IMR-90 (cell line): ENCODE measurements around the gene NCOA7. TPM values are rescaled to one million over a fixed set of nuclear protein-coding genes. Genes with fewer than 3 reads are reported as not detected.
A peak's percentile ranks its signal among the peaks of the same experiment; 100 is the strongest.

Experiments used
- ATAC-seq: fragments of 200-7000 bp; cut with Tn5 transposase; 2 replicates; pipeline ENCODE4 v1.9.1; 2020; ENCODE audit warnings: low read depth, mild to moderate bottlenecking, moderate library complexity
- BruUV-seq: library from RNA; stranded (reverse); fragments of 400-500 nt; replicated peaks from 2 replicates; lab custom pipeline; 2021; lab: Mats Ljungman, UMichigan
- CTCF ChIA-PET: fragments of 300-600 bp; formaldehyde crosslinking; extraction: SDS; loops from one replicate; lab custom pipeline; 2021; ENCODE audit warnings: antibody characterized with exemption; lab: Yijun Ruan, JAX
- POLR2A ChIA-PET: fragments of 300-600 bp; sonication (Branson Sonifier 250); formaldehyde crosslinking; loops from one replicate; lab custom pipeline; 2022; ENCODE audit warnings: antibody characterized with exemption; ENCODE audit not compliant: unreplicated experiment; lab: Charles Lee
- DNase-seq: peaks from one replicate; pipeline ENCODE4 v3.0.0; 2013
- H2AFZ ChIP-seq: replicated peaks from 2 replicates; pipeline ENCODE3; 2013; ENCODE audit warnings: low read length, mild to moderate bottlenecking; ENCODE audit not compliant: poor library complexity
- H2AK5ac ChIP-seq: 2 replicates; pipeline ENCODE4 v1.6.1; 2013; ENCODE audit warnings: low read depth, low read length, inconsistent platforms
- H2AK9ac ChIP-seq: replicated peaks from 2 replicates; pipeline ENCODE3; 2013; ENCODE audit warnings: mild to moderate bottlenecking, low read depth, low read length, moderate library complexity; ENCODE audit not compliant: poor library complexity
- H2BK120ac ChIP-seq: 2 replicates; pipeline ENCODE4 v1.6.1; 2013; ENCODE audit warnings: low read depth, low read length, inconsistent platforms
- H2BK15ac ChIP-seq: 3 replicates; pipeline ENCODE4 v1.6.1; 2013; ENCODE audit warnings: low read depth, low read length, inconsistent platforms
- H2BK20ac ChIP-seq: 2 replicates; pipeline ENCODE4 v1.6.1; 2013; ENCODE audit warnings: low read depth, mild to moderate bottlenecking, inconsistent platforms, low read length, moderate library complexity
- H2BK5ac ChIP-seq: 2 replicates; pipeline ENCODE4 v1.6.1; 2013; ENCODE audit warnings: mild to moderate bottlenecking, low read depth, low read length, inconsistent platforms; ENCODE audit not compliant: poor library complexity, severe bottlenecking
- H3K14ac ChIP-seq: replicated peaks from 2 replicates; pipeline ENCODE4 v1.6.1; 2013; ENCODE audit warnings: low read depth, low read length, inconsistent platforms
- H3K18ac ChIP-seq: 2 replicates; pipeline ENCODE4 v1.6.1; 2013; ENCODE audit warnings: low read depth, low read length, control low read depth
- H3K23ac ChIP-seq: 2 replicates; pipeline ENCODE4 v1.6.1; 2013; ENCODE audit warnings: low read depth, low read length, inconsistent platforms
- H3K27ac ChIP-seq: 2 replicates; pipeline ENCODE4 v1.5.1; 2013; ENCODE audit warnings: mild to moderate bottlenecking, control low read depth, low read length; ENCODE audit not compliant: insufficient read depth
- H3K27me3 ChIP-seq: 2 replicates; pipeline ENCODE4 v1.6.1; 2013; ENCODE audit warnings: low read length; ENCODE audit not compliant: control insufficient read depth, insufficient read depth
- H3K36me3 ChIP-seq: 2 replicates; pipeline ENCODE4 v1.6.1; 2013; ENCODE audit warnings: low read length, mixed read lengths; ENCODE audit not compliant: control insufficient read depth, insufficient read depth
- H3K4ac ChIP-seq: 2 replicates; pipeline ENCODE4 v1.6.1; 2013; ENCODE audit warnings: low read depth, low read length, inconsistent platforms
- H3K4me1 ChIP-seq: 2 replicates; pipeline ENCODE4 v1.6.1; 2013; ENCODE audit warnings: low read length, mixed read lengths; ENCODE audit not compliant: control insufficient read depth, insufficient read depth
- H3K4me2 ChIP-seq: 2 replicates; pipeline ENCODE4 v1.6.1; 2013; ENCODE audit warnings: low read depth, mild to moderate bottlenecking, control low read depth, low read length, moderate library complexity
- H3K4me3 ChIP-seq: 2 replicates; pipeline ENCODE4 v1.5.1; 2013; ENCODE audit warnings: low read depth, mild to moderate bottlenecking, control low read depth, low read length, moderate library complexity; ENCODE audit not compliant: insufficient read depth
- H3K56ac ChIP-seq: 2 replicates; pipeline ENCODE4 v1.6.1; 2013; ENCODE audit warnings: low read length, inconsistent platforms; ENCODE audit not compliant: insufficient read depth; ENCODE audit errors: extremely low read depth
- H3K79me1 ChIP-seq, 2 experiments: 2 replicates each; pipeline ENCODE4 v1.6.1; 2013; ENCODE audit warnings: low read length in 2 of 2, inconsistent platforms in 1 of 2, low read depth in 1 of 2
- H3K9ac ChIP-seq: 2 replicates; pipeline ENCODE4 v1.6.1; 2013; ENCODE audit warnings: low read depth, low read length, control low read depth
- H3K9me1 ChIP-seq: 2 replicates; pipeline ENCODE4 v1.6.1; 2013; ENCODE audit warnings: low read length, inconsistent platforms; ENCODE audit not compliant: insufficient read depth
- H3K9me3 ChIP-seq: 2 replicates; pipeline ENCODE4 v1.6.1; 2013; ENCODE audit warnings: low read length; ENCODE audit not compliant: control insufficient read depth, insufficient read depth
- H4K20me1 ChIP-seq: 2 replicates; pipeline ENCODE4 v1.6.1; 2013; ENCODE audit warnings: low read length, inconsistent platforms; ENCODE audit not compliant: insufficient read depth
- H4K5ac ChIP-seq: 2 replicates; pipeline ENCODE4 v1.6.1; 2013; ENCODE audit warnings: mild to moderate bottlenecking, low read depth, low read length, control low read depth
- H4K8ac ChIP-seq, 2 experiments: 2 replicates each; pipeline ENCODE4 v1.6.1; 2013; ENCODE audit warnings: low read depth in 2 of 2, low read length in 2 of 2, control low read depth in 1 of 2, inconsistent platforms in 1 of 2
- H4K91ac ChIP-seq: 2 replicates; pipeline ENCODE4 v1.6.1; 2013; ENCODE audit warnings: low read depth, low read length, inconsistent platforms; ENCODE audit not compliant: insufficient read depth
- BHLHE40 ChIP-seq: fragments of 150-350 bp; IDR thresholded peaks from 2 replicates; pipeline ENCODE4 v1.6.1; 2016; ENCODE audit warnings: mild to moderate bottlenecking, low read depth, low read length
- CEBPB ChIP-seq: IDR thresholded peaks from 2 replicates; pipeline ENCODE4 v1.6.1; 2012; ENCODE audit warnings: low read depth, low read length, improper control_type of control experiment
- CHD1 ChIP-seq: IDR thresholded peaks from 2 replicates; pipeline ENCODE4 v1.6.1; 2012; ENCODE audit warnings: low read depth, low read length, improper control_type of control experiment
- ELK1 ChIP-seq: fragments of 150-350 bp; IDR thresholded peaks from 2 replicates; pipeline ENCODE4 v1.6.1; 2016; ENCODE audit warnings: low read depth, mild to moderate bottlenecking, low read length, moderate library complexity, borderline replicate concordance
- FOS ChIP-seq: fragments of 150-350 bp; IDR thresholded peaks from 2 replicates; pipeline ENCODE4 v1.6.1; 2016; ENCODE audit warnings: low read depth, low read length
- MAFK ChIP-seq: IDR thresholded peaks from 2 replicates; pipeline ENCODE4 v1.6.1; 2012; ENCODE audit warnings: low read depth, low read length, improper control_type of control experiment
- MAZ ChIP-seq: IDR thresholded peaks from 2 replicates; pipeline ENCODE4 v1.6.1; 2012; ENCODE audit warnings: low read depth, mild to moderate bottlenecking, low read length, improper control_type of control experiment, moderate library complexity, borderline replicate concordance
- MXI1 ChIP-seq: IDR thresholded peaks from 2 replicates; pipeline ENCODE4 v1.6.1; 2012; ENCODE audit warnings: low read depth, mild to moderate bottlenecking, low read length, moderate library complexity, borderline replicate concordance
- POLR2A ChIP-seq: IDR thresholded peaks from 2 replicates; pipeline ENCODE4 v1.6.1; 2012; ENCODE audit warnings: mild to moderate bottlenecking, low read depth, low read length
- RAD21 ChIP-seq: IDR thresholded peaks from 2 replicates; pipeline ENCODE4 v1.6.1; 2012; ENCODE audit warnings: low read length, improper control_type of control experiment
- RCOR1 ChIP-seq: IDR thresholded peaks from 2 replicates; pipeline ENCODE4 v1.6.1; 2012; ENCODE audit warnings: mild to moderate bottlenecking, low read length, improper control_type of control experiment; ENCODE audit not compliant: insufficient replicate concordance
- RFX5 ChIP-seq: IDR thresholded peaks from 2 replicates; pipeline ENCODE4 v1.8.0; 2012; ENCODE audit warnings: low read depth, mild to moderate bottlenecking, low read length, moderate library complexity
- SMC3 ChIP-seq: fragments of 150-350 bp; IDR thresholded peaks from 2 replicates; pipeline ENCODE4 v1.6.1; 2016; ENCODE audit warnings: low read depth, mild to moderate bottlenecking, antibody characterized with exemption, low read length, moderate library complexity
- USF2 ChIP-seq: fragments of 150-350 bp; IDR thresholded peaks from 2 replicates; pipeline ENCODE4 v1.6.1; 2017; ENCODE audit warnings: mild to moderate bottlenecking, antibody characterized with exemption, low read length, low read depth
- WGBS, 2 experiments: methylation state at CpG; one replicate each; pipeline versions ENCODE4 v1.1.5 to v1.1.7; 2013; ENCODE audit warnings: missing lambda C conversion rate in 2 of 2; ENCODE audit not compliant: insufficient read length in 1 of 2; ENCODE audit errors: extremely low coverage in 2 of 2; 5-methylcytosine and 5-hydroxymethylcytosine counted together
- dilution Hi-C: fragments of 300-500 bp; cut with HindIII; formaldehyde crosslinking; loops from one replicate; pipeline ENCODE4 v1.14.3; 2018; ENCODE audit warnings: low sequenced_read_pairs; ENCODE audit not compliant: unreplicated experiment
- in situ Hi-C: fragments of 300-500 bp; cut with MboI; formaldehyde crosslinking; loops from 3 replicates; pipeline ENCODE4 v1.14.3; 2019; ENCODE audit warnings: low sequenced_read_pairs, inconsistent platforms, mixed read lengths
- intact Hi-C: fragments of 100-400 bp; cut with micrococcal nuclease; formaldehyde crosslinking; loops from 2 replicates; pipeline ENCODE4 v1.10.0; 2022
- polyA plus RNA-seq, 3 experiments: library from polyadenylated mRNA; depleted of rRNA; stranded (reverse); fragments of >200 nt; gene quantifications; 2 replicates each; pipeline ENCODE4 v1.2.3, GENCODE V29; 2012; ENCODE audit warnings: low replicate concordance in 1 of 3
- total RNA-seq: library from RNA; depleted of rRNA; stranded (reverse); fragments of >200 nt; gene quantifications from 2 replicates; pipeline ENCODE4 v1.2.3, GENCODE V29; 2012

The NCOA7 gene
- total and polyA plus RNA-seq, 2 of the 4 experiments (the other 2 are of a cell fraction), result 12.6 to 12.9 TPM

- peak overlapping the region; percentile 85 for H2BK120ac ChIP-seq
- H3K27ac ChIP-seq, result no peak overlapping the region; the same call in 1 of the 2 replicates
- CTCF ChIA-PET, result interaction anchor here (0.8 to 0.9 kb wide), 2 partner anchors 27 to 84 kb away, joined by 3 read pairs; no protein-coding TSS in a partner anchor
- dilution Hi-C loops (no loop called here), intact Hi-C loops (loop anchor here (5.0 kb wide), 1 partner anchor 75 kb away; no protein-coding TSS in a partner anchor), in situ Hi-C loops (no loop called here)
- peak overlapping the region; percentile 45; the same call in 1 of the 2 replicates for H4K5ac ChIP-seq
- H3K36me3 ChIP-seq, result peaks cover 2% of the 10 kb centered on the region
- peak overlapping the region; percentile 53 for H2BK5ac ChIP-seq
- peak overlapping the region; percentile 70; the same call in 1 of the 2 replicates for H2AK5ac ChIP-seq
- no peak overlapping the region for H2AK9ac ChIP-seq
- no peaks in the 10 kb centered on the region for H3K27me3 ChIP-seq
- peaks cover 11% of the 10 kb centered on the region for H3K9me1 ChIP-seq
- POLR2A ChIA-PET, result no interaction called here
- H3K23ac ChIP-seq, result peak overlapping the region; percentile 31; the same call in 1 of the 2 replicates
- peaks cover 2 to 6% of the 10 kb centered on the region in 2 experiments; a peak in 2 of 4 replicates for H3K79me1 ChIP-seq
- no CpG with 5 or more reads among the region's 5 CpGs for WGBS, 2 experiments
- peak overlapping the region; percentile 75 for H3K4ac ChIP-seq
- no peak overlapping the region for H3K4me3 ChIP-seq
- H4K91ac ChIP-seq, result peak overlapping the region; percentile 69; the same call in 1 of the 2 replicates
- peaks cover 5% of the 10 kb centered on the region for H3K4me1 ChIP-seq
- peak overlapping the region; percentile 75; the same call in 1 of the 3 replicates for H2BK15ac ChIP-seq
- no peaks in the 10 kb centered on the region for H4K20me1 ChIP-seq
- H3K4me2 ChIP-seq, result no peak overlapping the region
- no peak overlapping the region for H3K9ac ChIP-seq
- peak; percentile 45; the same call in 1 of the 2 replicates for ATAC-seq
- no peaks in the 10 kb centered on the region for H3K9me3 ChIP-seq
- H2AFZ ChIP-seq, result no peak overlapping the region
- peak; percentile 25 for DNase-seq
- peak overlapping the region; percentile 87; the same call in 1 of the 2 replicates for H2BK20ac ChIP-seq
- BruUV-seq, result no TSS peak
- peak overlapping the region; percentile 29; the same call in 1 of the 2 replicates for H3K14ac ChIP-seq
- H4K8ac ChIP-seq, result peak overlapping the region in 1 of 2 experiments; percentile 51; a peak in 1 of 4 replicates
- H3K18ac ChIP-seq, result peak overlapping the region; percentile 67; the same call in 1 of the 2 replicates
- H3K56ac ChIP-seq, result no peak overlapping the region
- TF ChIP-seq CHD1, result no peak
- TF ChIP-seq SMC3, result no peak
- TF ChIP-seq BHLHE40, result no peak
- no peak for TF ChIP-seq USF2
- TF ChIP-seq MAZ, result no peak
- TF ChIP-seq POLR2A, result no peak
- no peak for TF ChIP-seq ELK1
- TF ChIP-seq CEBPB, result no peak
- no peak for TF ChIP-seq MXI1
- TF ChIP-seq RCOR1, result no peak
- no peak for TF ChIP-seq MAFK
- TF ChIP-seq RAD21, result no peak
- no peak for TF ChIP-seq FOS
- no peak for TF ChIP-seq RFX5
Measured at GRCh38 chr6:125872259-125872921, 81.6 kb downstream of the NCOA7 start.
